Osteoblast (primary cell): ENCODE measurements around the gene NPPA. TPM values are rescaled to one million over a fixed set of nuclear protein-coding genes. Genes with fewer than 3 reads are reported as not detected.

Experiments used
- DNase-seq: peaks from one replicate; pipeline ENCODE4 v3.0.0; 2011; ENCODE audit warnings: low spot score, mixed read lengths; ENCODE audit not compliant: insufficient read length; ENCODE audit errors: missing footprints
- H2AFZ ChIP-seq: 2 replicates; pipeline ENCODE4 v1.6.0; 2011; ENCODE audit warnings: mild to moderate bottlenecking, low read length
- H3K27ac ChIP-seq: 2 replicates; pipeline ENCODE4 v1.5.1; 2011; ENCODE audit warnings: mild to moderate bottlenecking, low read depth, low read length, moderate library complexity
- H3K27me3 ChIP-seq: 2 replicates; pipeline ENCODE4 v1.6.0; 2012; ENCODE audit warnings: mild to moderate bottlenecking, control low read depth, inconsistent platforms, low read length, moderate library complexity; ENCODE audit not compliant: insufficient read depth
- H3K36me3 ChIP-seq: 2 replicates; pipeline ENCODE4 v1.5.1; 2011; ENCODE audit warnings: mild to moderate bottlenecking, low read length, control low read depth, moderate library complexity; ENCODE audit not compliant: insufficient read depth
- H3K4me1 ChIP-seq: 2 replicates; pipeline ENCODE4 v1.5.1; 2011; ENCODE audit warnings: mild to moderate bottlenecking, low read length, control low read depth, moderate library complexity; ENCODE audit not compliant: insufficient read depth
- H3K4me2 ChIP-seq: 2 replicates; pipeline ENCODE4 v1.6.0; 2011; ENCODE audit warnings: mild to moderate bottlenecking, low read length; ENCODE audit not compliant: insufficient read depth
- H3K4me3 ChIP-seq: fragments of 200-600 bp; sonication (generic); 3 replicates; pipeline ENCODE4 v1.5.1; 2012; ENCODE audit warnings: mild to moderate bottlenecking, low read length, inconsistent platforms; ENCODE audit not compliant: insufficient read depth
- H3K79me2 ChIP-seq: 2 replicates; pipeline ENCODE4 v1.6.0; 2012; ENCODE audit warnings: mild to moderate bottlenecking, low read length, control low read depth, inconsistent platforms; ENCODE audit not compliant: insufficient read depth
- H3K9me3 ChIP-seq: 2 replicates; pipeline ENCODE4 v1.5.1; 2011; ENCODE audit warnings: low read depth, low read length, control low read depth
- H4K20me1 ChIP-seq: 2 replicates; pipeline ENCODE4 v1.6.0; 2012; ENCODE audit warnings: mild to moderate bottlenecking, low read length, control low read depth; ENCODE audit not compliant: insufficient read depth
- CTCF ChIP-seq: IDR thresholded peaks from 2 replicates; pipeline ENCODE4 v1.5.1; 2011; ENCODE audit warnings: mild to moderate bottlenecking, low read depth, low read length, moderate library complexity; ENCODE audit errors: extremely low read depth
- total RNA-seq: library from RNA; depleted of rRNA; stranded (reverse); fragments of >200 nt; gene quantifications from 2 replicates; pipeline ENCODE4 v1.2.3, GENCODE V29; 2012

NPPA gene
- total RNA-seq, 1 donor, result not detected

GRCh38 chr1:11807133-11807532, 40.5 kb downstream of the NPPA start:
- peaks cover 15% of the 10 kb centered on the region for H4K20me1 ChIP-seq
- H3K27me3 ChIP-seq, result no peaks in the 10 kb centered on the region
- H2AFZ ChIP-seq, result no peak overlapping the region
- no peak for DNase-seq
- H3K9me3 ChIP-seq, result no peaks in the 10 kb centered on the region
- H3K27ac ChIP-seq, result peak overlapping the region; percentile 93
- H3K4me3 ChIP-seq, result peak overlapping the region; percentile 98
- peak overlapping the region; percentile 98 for H3K4me2 ChIP-seq
- peaks cover 32% of the 10 kb centered on the region for H3K36me3 ChIP-seq
- H3K4me1 ChIP-seq, result peaks cover 42% of the 10 kb centered on the region
- H3K79me2 ChIP-seq, result peaks cover 77% of the 10 kb centered on the region
- TF ChIP-seq CTCF, result no peak

GRCh38 chr1:11806307-11806936, 41.2 kb downstream of the NPPA start:
- no peak for TF ChIP-seq CTCF
- peaks cover 74% of the 10 kb centered on the region for H3K79me2 ChIP-seq
- H3K9me3 ChIP-seq, result no peaks in the 10 kb centered on the region
- no peak for DNase-seq
- H3K36me3 ChIP-seq, result peaks cover 28% of the 10 kb centered on the region
- peaks cover 10% of the 10 kb centered on the region for H4K20me1 ChIP-seq
- peak overlapping the region; percentile 98 for H3K4me2 ChIP-seq
- H3K27me3 ChIP-seq, result no peaks in the 10 kb centered on the region
- H2AFZ ChIP-seq, result peak overlapping the region; percentile 86
- H3K27ac ChIP-seq, result peak overlapping the region; percentile 93
- peaks cover 45% of the 10 kb centered on the region for H3K4me1 ChIP-seq
- peak overlapping the region; percentile 98 for H3K4me3 ChIP-seq

- H3K4me2 ChIP-seq, result peak within 1 kb of the TSS; percentile 98
- peaks cover 10% of the 10 kb centered on the region for H4K20me1 ChIP-seq
- H3K9me3 ChIP-seq, result no peaks in the 10 kb centered on the region
- H3K79me2 ChIP-seq, result peaks cover 68% of the 10 kb centered on the region
- peaks cover 31% of the 10 kb centered on the region for H3K36me3 ChIP-seq
- peak within 1 kb of the TSS; percentile 98 for H3K4me3 ChIP-seq
- TF ChIP-seq CTCF, result no peak
- peak within 1 kb of the TSS; percentile 91 for H2AFZ ChIP-seq
- peak; percentile 98 for DNase-seq
- H3K27ac ChIP-seq, result peak within 1 kb of the TSS; percentile 93
- H3K27me3 ChIP-seq, result no peaks in the 10 kb centered on the region
- H3K4me1 ChIP-seq, result peaks cover 45% of the 10 kb centered on the region
Measured at GRCh38 chr1:11805422-11806306, 41.9 kb downstream of the NPPA start, which contains the start of the genes CLCN6 and MTHFR. TSS of gene CLCN6 (plus strand) at chr1:11806191. CDS start at chr1:11806263, 72 bp downstream. TSS of gene MTHFR (minus strand) at chr1:11805964. CDS start at chr1:11803116, 2,848 bp downstream.
